Mesothelial cell of epicardium (in vitro differentiated cells): ENCODE measurements around the gene PACRG. TPM values are rescaled to one million over a fixed set of nuclear protein-coding genes. Genes with fewer than 3 reads are reported as not detected.

Experiments
- DNase-seq, 2 experiments: peaks; one replicate each; pipeline ENCODE4 v3.0.0; 2021; ENCODE audit warnings: low spot score in 2 of 2; ENCODE audit not compliant: unreplicated experiment in 2 of 2
- H3K27ac Mint-ChIP-seq: 2 replicates; pipeline ENCODE4 v1.8.0; 2021; ENCODE audit warnings: mixed read lengths
- H3K27me3 Mint-ChIP-seq: 2 replicates; pipeline ENCODE4 v1.8.0; 2021; ENCODE audit warnings: low read depth, mixed read lengths
- H3K36me3 Mint-ChIP-seq: 2 replicates; pipeline ENCODE4 v1.8.0; 2021; ENCODE audit warnings: mixed read lengths
- H3K4me1 Mint-ChIP-seq: 2 replicates; pipeline ENCODE4 v1.8.0; 2021; ENCODE audit warnings: mixed read lengths
- H3K4me3 Mint-ChIP-seq: 2 replicates; pipeline ENCODE4 v1.8.0; 2021; ENCODE audit warnings: mild to moderate bottlenecking, moderate library complexity, mixed read lengths
- H3K9me3 Mint-ChIP-seq: 2 replicates; pipeline ENCODE4 v1.8.0; 2021; ENCODE audit warnings: mixed read lengths
- CTCF ChIP-seq: fragments of 200-600 bp; sonication (generic); IDR thresholded peaks from one replicate; pipeline ENCODE4 v1.5.0; 2021; ENCODE audit warnings: antibody characterized with exemption; ENCODE audit not compliant: unreplicated experiment
- total RNA-seq: library from RNA; stranded (reverse); gene quantifications from 3 replicates; pipeline ENCODE4 v1.2.1, GENCODE V29; 2021

Gene PACRG
- total RNA-seq, 1 donor from 2014 or later, result 1.6 TPM

GRCh38 chr6:163323705-163324104 lies 595.9 kb downstream of the PACRG start:
- H3K4me1 Mint-ChIP-seq, result peaks cover 32% of the 10 kb centered on the region
- TF ChIP-seq CTCF, result no peak
- no peaks in the 10 kb centered on the region for H3K27me3 Mint-ChIP-seq
- no peak for DNase-seq
- H3K9me3 Mint-ChIP-seq, result peaks cover 9% of the 10 kb centered on the region
- H3K4me3 Mint-ChIP-seq, result no peak overlapping the region
- no peaks in the 10 kb centered on the region for H3K36me3 Mint-ChIP-seq
- no peak overlapping the region for H3K27ac Mint-ChIP-seq

- DNase-seq, result no peak
- Mint-ChIP-seq H3K9me3 (peaks cover 9% of the 10 kb centered on the region), H3K27ac (no peak overlapping the region), H3K27me3 (no peaks in the 10 kb centered on the region), H3K4me1 (peaks cover 32% of the 10 kb centered on the region), H3K4me3 (no peak overlapping the region), H3K36me3 (no peaks in the 10 kb centered on the region)
- no peak for TF ChIP-seq CTCF
These were observed 596.5 kb downstream of the PACRG start for GRCh38 chr6:163324326-163324687.

GRCh38 chr6:163324688-163325389 lies 597.1 kb downstream of the PACRG start:
- no peak overlapping the region for H3K27ac Mint-ChIP-seq
- H3K36me3 Mint-ChIP-seq, result no peaks in the 10 kb centered on the region
- H3K27me3 Mint-ChIP-seq, result no peaks in the 10 kb centered on the region
- H3K9me3 Mint-ChIP-seq, result peaks cover 9% of the 10 kb centered on the region
- no peak for TF ChIP-seq CTCF
- H3K4me1 Mint-ChIP-seq, result peaks cover 32% of the 10 kb centered on the region
- no peak for DNase-seq
- no peak overlapping the region for H3K4me3 Mint-ChIP-seq

DNA sequence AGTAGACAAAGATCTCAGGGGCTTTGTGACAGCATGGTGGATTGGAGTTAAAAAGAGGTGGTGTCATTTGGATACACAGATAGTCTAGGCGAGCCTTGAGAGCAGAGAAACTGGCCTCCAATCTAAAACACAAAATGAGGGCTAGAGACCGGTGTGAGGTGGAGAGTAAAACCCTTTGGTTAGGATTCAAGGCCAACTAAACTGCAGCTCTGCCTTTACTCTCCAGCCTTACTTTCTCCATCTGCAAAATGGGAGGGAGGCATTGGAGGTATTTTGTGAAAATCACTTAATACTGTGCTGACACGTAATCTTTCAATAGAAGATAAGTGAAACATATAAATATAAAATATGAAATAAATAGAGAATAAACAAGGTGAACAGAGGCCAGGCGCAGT lies 597.6 kb downstream of the PACRG start:
- peaks cover 9% of the 10 kb centered on the region for H3K9me3 Mint-ChIP-seq
- no peaks in the 10 kb centered on the region for H3K27me3 Mint-ChIP-seq
- H3K4me1 Mint-ChIP-seq, result peaks cover 31% of the 10 kb centered on the region
- H3K4me3 Mint-ChIP-seq, result no peak overlapping the region
- no peaks in the 10 kb centered on the region for H3K36me3 Mint-ChIP-seq
- no peak for TF ChIP-seq CTCF
- DNase-seq, result no peak
- no peak overlapping the region for H3K27ac Mint-ChIP-seq

DNA sequence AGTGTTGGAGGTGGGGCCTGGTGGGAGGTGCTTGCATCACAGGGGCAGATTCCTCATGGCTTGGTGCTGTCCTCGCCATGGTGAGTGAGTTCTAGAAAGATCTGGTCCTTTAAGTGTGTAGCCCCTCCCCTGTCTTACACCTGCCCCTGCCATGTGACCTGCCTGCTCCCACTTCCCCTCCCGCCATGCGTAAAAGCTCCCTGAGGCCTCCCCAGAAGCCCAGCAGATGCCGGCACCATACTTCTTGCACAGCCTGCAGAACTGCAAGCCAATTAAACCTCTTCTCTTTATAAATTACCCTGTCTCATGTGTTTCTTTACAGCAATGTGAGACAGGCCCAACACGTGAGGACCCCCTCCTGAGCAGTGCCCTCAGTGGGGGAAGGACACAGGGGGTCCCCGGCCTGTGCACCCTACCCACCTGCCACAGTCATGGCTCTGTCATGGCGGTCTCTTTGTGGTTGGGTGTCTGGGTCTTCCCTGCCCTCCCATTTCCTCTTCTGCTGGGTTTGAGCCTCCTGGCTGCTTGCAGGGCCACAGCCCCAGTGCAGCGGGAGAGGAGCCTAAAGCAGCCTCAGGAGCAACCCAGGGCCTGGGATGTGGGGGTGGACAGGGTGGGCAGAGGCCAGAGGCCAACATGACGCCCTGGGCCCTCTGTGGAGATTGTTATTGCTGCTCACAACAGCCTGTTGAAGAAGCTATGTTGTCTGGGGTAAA lies 599.5 kb downstream of the PACRG start:
- DNase-seq, result no peak
- no peaks in the 10 kb centered on the region for H3K27me3 Mint-ChIP-seq
- TF ChIP-seq CTCF, result no peak
- no peak overlapping the region for H3K4me3 Mint-ChIP-seq
- H3K27ac Mint-ChIP-seq, result no peak overlapping the region
- peaks cover 9% of the 10 kb centered on the region for H3K9me3 Mint-ChIP-seq
- no peaks in the 10 kb centered on the region for H3K36me3 Mint-ChIP-seq
- peaks cover 12% of the 10 kb centered on the region for H3K4me1 Mint-ChIP-seq
